Sigmoid colon (tissue), 4 donors: ENCODE results near the gene NFKB1.

ENCODE experiments used
- EP300 ChIP-seq, 4 donors: sonication (generic); formaldehyde crosslinking; IDR thresholded peaks; one replicate each; pipeline ENCODE4 v1.6.1; 2017; ENCODE audit warnings: antibody characterized with exemption in 4 of 4
- POLR2A ChIP-seq, 2 donors: fragments of 450-650 bp; IDR thresholded peaks; one replicate each; pipeline ENCODE4 v1.6.1; 2016; ENCODE audit warnings: antibody characterized with exemption in 2 of 2, mild to moderate bottlenecking in 2 of 2, moderate library complexity in 2 of 2
- POLR2AphosphoS5 ChIP-seq, 4 donors: sonication (generic); formaldehyde crosslinking; IDR thresholded peaks; one replicate each; pipeline ENCODE4 v1.6.1; 2017; ENCODE audit warnings: antibody characterized with exemption in 4 of 4
- TF ChIP-seq, protein P1 (sequence below), 4 experiments: fragments of 450-650 bp in 3 of 4; fragments of 200-600 bp in 1 of 4; IDR thresholded peaks; one replicate each; pipeline ENCODE4 v1.5.1; 2016 to 2019; ENCODE audit warnings: antibody characterized with exemption in 4 of 4, mild to moderate bottlenecking in 3 of 4, moderate library complexity in 2 of 4

DNA sequence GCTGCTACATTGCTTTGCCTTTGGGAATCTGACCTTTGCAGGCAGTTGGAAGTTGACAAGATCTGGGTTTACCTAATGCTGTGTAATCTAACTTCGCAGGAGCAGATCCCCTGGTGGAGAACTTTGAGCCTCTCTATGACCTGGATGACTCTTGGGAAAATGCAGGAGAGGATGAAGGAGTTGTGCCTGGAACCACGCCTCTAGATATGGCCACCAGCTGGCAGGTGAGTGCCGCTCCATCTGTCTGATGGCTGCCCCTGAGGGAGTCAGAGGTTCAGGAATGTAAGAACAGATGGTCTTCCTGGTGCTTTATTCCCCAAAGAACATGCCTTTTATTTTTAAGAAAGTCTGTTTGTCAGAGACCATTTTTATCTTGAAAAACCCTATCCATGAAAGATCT is 109.3 kb downstream of the NFKB1 start:
- TF ChIP-seq, protein P1, sequence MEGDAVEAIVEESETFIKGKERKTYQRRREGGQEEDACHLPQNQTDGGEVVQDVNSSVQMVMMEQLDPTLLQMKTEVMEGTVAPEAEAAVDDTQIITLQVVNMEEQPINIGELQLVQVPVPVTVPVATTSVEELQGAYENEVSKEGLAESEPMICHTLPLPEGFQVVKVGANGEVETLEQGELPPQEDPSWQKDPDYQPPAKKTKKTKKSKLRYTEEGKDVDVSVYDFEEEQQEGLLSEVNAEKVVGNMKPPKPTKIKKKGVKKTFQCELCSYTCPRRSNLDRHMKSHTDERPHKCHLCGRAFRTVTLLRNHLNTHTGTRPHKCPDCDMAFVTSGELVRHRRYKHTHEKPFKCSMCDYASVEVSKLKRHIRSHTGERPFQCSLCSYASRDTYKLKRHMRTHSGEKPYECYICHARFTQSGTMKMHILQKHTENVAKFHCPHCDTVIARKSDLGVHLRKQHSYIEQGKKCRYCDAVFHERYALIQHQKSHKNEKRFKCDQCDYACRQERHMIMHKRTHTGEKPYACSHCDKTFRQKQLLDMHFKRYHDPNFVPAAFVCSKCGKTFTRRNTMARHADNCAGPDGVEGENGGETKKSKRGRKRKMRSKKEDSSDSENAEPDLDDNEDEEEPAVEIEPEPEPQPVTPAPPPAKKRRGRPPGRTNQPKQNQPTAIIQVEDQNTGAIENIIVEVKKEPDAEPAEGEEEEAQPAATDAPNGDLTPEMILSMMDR (IDR thresholded peaks at IDR 0.05): no peak
- TF ChIP-seq EP300 (IDR thresholded peaks at IDR 0.05) (no peak), POLR2A (IDR thresholded peaks at IDR 0.05) (no peak), POLR2AphosphoS5 (IDR thresholded peaks at IDR 0.05) (no peak)
